ENCODE measurements around the gene ZNF106.

- TF ChIP-seq, protein P1, sequence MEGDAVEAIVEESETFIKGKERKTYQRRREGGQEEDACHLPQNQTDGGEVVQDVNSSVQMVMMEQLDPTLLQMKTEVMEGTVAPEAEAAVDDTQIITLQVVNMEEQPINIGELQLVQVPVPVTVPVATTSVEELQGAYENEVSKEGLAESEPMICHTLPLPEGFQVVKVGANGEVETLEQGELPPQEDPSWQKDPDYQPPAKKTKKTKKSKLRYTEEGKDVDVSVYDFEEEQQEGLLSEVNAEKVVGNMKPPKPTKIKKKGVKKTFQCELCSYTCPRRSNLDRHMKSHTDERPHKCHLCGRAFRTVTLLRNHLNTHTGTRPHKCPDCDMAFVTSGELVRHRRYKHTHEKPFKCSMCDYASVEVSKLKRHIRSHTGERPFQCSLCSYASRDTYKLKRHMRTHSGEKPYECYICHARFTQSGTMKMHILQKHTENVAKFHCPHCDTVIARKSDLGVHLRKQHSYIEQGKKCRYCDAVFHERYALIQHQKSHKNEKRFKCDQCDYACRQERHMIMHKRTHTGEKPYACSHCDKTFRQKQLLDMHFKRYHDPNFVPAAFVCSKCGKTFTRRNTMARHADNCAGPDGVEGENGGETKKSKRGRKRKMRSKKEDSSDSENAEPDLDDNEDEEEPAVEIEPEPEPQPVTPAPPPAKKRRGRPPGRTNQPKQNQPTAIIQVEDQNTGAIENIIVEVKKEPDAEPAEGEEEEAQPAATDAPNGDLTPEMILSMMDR (IDR thresholded peaks at IDR 0.05 in 2 of 3, conservative IDR thresholded peaks at IDR 0.05 in 1 of 3; ENCODE audit: borderline replicate concordance in 1 of 3, insufficient read depth in 1 of 3, low read depth in 2 of 3, low read length in 2 of 3) = no peak
- no peak for TF ChIP-seq CEBPB (IDR thresholded peaks at IDR 0.05; ENCODE audit: low read depth)
- TF ChIP-seq TCF7L2 (IDR thresholded peaks at IDR 0.05; ENCODE audit: borderline replicate concordance, extremely low read depth, insufficient read depth, insufficient read length) = no peak
- TF ChIP-seq REST (IDR thresholded peaks at IDR 0.05; ENCODE audit: low read depth) = no peak
- no peak for TF ChIP-seq SRF (IDR thresholded peaks at IDR 0.05; ENCODE audit: low read depth)
- no peak for TF ChIP-seq EGR1 (IDR thresholded peaks at IDR 0.05; ENCODE audit: low read depth)
- TF ChIP-seq YY1 (IDR thresholded peaks at IDR 0.05; ENCODE audit: extremely low read depth, insufficient replicate concordance, low read depth, low read length) = no peak
- TF ChIP-seq POLR2AphosphoS5 (IDR thresholded peaks at IDR 0.05; ENCODE audit: low read depth, low read length) = no peak
- no peak for TF ChIP-seq RAD21 (IDR thresholded peaks at IDR 0.05; ENCODE audit: low read depth)
Observed at GRCh38 chr15:42450425-42450790, 40.5 kb downstream of the ZNF106 start.
